ENCODE results near the gene PRKAB2. TPM values are rescaled to one million over a fixed set of nuclear protein-coding genes. Genes with fewer than 3 reads are reported as not detected.

The PRKAB2 gene
- total and polyA plus RNA-seq, 2 of the 13 experiments (the other 11 are each of a cell fraction or from before 2014, with no cell fraction given) = 44.0 to 118 TPM

GRCh38 chr1:147172168-147173016 is at the start of gene PRKAB2 (continued):
- TF ChIP-seq PRDM15 (CRISPR knock-in tag; IDR thresholded peaks at IDR 0.05) = peak; percentile 42; the same call in 1 of the 2 replicates
- no peak for TF ChIP-seq PRMT3 (CRISPR knock-in tag; IDR thresholded peaks at IDR 0.05; ENCODE audit: borderline replicate concordance, low read depth)
- TF ChIP-seq ZNF20 (CRISPR knock-in tag; IDR thresholded peaks at IDR 0.05) = 0 out of 2 replicates have a peak, but pooled peaks have one; percentile 50
- TF ChIP-seq BRD4 (CRISPR knock-in tag; IDR thresholded peaks at IDR 0.05) = peak; percentile 82; the same call in 1 of the 2 replicates
- TF ChIP-seq ZNF616 (CRISPR knock-in tag; IDR thresholded peaks at IDR 0.05; ENCODE audit: low read depth) = peak; percentile 69; the same call in 1 of the 2 replicates
- TF ChIP-seq, protein P1, sequence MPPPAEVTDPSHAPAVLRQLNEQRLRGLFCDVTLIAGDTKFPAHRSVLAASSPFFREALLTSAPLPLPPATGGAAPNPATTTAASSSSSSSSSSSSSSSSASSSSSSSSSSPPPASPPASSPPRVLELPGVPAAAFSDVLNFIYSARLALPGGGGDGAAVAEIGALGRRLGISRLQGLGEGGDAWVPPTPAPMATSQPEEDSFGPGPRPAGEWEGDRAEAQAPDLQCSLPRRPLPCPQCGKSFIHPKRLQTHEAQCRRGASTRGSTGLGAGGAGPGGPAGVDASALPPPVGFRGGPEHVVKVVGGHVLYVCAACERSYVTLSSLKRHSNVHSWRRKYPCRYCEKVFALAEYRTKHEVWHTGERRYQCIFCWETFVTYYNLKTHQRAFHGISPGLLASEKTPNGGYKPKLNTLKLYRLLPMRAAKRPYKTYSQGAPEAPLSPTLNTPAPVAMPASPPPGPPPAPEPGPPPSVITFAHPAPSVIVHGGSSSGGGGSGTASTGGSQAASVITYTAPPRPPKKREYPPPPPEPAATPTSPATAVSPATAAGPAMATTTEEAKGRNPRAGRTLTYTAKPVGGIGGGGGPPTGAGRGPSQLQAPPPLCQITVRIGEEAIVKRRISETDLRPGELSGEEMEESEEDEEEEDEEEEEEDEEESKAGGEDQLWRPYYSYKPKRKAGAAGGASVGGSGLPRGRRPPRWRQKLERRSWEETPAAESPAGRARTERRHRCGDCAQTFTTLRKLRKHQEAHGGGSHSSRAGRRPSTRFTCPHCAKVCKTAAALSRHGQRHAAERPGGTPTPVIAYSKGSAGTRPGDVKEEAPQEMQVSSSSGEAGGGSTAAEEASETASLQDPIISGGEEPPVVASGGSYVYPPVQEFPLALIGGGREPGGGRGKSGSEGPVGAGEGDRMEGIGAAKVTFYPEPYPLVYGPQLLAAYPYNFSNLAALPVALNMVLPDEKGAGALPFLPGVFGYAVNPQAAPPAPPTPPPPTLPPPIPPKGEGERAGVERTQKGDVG (CRISPR knock-in tag; IDR thresholded peaks at IDR 0.05; ENCODE audit: borderline replicate concordance) = no peak
- no peak for TF ChIP-seq TCF7L2 (IDR thresholded peaks at IDR 0.05; ENCODE audit: low read depth, low read length)
- TF ChIP-seq, protein P2, sequence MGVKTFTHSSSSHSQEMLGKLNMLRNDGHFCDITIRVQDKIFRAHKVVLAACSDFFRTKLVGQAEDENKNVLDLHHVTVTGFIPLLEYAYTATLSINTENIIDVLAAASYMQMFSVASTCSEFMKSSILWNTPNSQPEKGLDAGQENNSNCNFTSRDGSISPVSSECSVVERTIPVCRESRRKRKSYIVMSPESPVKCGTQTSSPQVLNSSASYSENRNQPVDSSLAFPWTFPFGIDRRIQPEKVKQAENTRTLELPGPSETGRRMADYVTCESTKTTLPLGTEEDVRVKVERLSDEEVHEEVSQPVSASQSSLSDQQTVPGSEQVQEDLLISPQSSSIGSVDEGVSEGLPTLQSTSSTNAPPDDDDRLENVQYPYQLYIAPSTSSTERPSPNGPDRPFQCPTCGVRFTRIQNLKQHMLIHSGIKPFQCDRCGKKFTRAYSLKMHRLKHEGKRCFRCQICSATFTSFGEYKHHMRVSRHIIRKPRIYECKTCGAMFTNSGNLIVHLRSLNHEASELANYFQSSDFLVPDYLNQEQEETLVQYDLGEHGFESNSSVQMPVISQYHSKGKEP (CRISPR knock-in tag; IDR thresholded peaks at IDR 0.05) = 0 out of 2 replicates have a peak, but pooled peaks have one; percentile 32
- TF ChIP-seq, protein P3, sequence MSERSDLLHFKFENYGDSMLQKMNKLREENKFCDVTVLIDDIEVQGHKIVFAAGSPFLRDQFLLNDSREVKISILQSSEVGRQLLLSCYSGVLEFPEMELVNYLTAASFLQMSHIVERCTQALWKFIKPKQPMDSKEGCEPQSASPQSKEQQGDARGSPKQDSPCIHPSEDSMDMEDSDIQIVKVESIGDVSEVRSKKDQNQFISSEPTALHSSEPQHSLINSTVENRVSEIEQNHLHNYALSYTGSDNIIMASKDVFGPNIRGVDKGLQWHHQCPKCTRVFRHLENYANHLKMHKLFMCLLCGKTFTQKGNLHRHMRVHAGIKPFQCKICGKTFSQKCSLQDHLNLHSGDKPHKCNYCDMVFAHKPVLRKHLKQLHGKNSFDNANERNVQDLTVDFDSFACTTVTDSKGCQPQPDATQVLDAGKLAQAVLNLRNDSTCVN (CRISPR knock-in tag; IDR thresholded peaks at IDR 0.05; ENCODE audit: borderline replicate concordance) = no peak; the same call in 1 of the 2 replicates
- no peak for TF ChIP-seq ZNF775 (CRISPR knock-in tag; IDR thresholded peaks at IDR 0.05; ENCODE audit: borderline replicate concordance)
- TF ChIP-seq HIVEP1 (CRISPR knock-in tag; IDR thresholded peaks at IDR 0.05) = peak; percentile 100
- TF ChIP-seq MAF1 (CRISPR knock-in tag; IDR thresholded peaks at IDR 0.05; ENCODE audit: borderline replicate concordance) = peak; percentile 2; the same call in 1 of the 2 replicates
- TF ChIP-seq MTERF4 (CRISPR knock-in tag; IDR thresholded peaks at IDR 0.05) = 0 out of 2 replicates have a peak, but pooled peaks have one; percentile 84
